Smooth muscle cell of the brain vasculature (primary cell): ENCODE measurements around the gene RFPL1.

Experiments used
- DNase-seq: peaks from one replicate; pipeline ENCODE4 v3.0.0-alpha.2; 2012; ENCODE audit warnings: low read depth, low spot score

The RFPL1 gene

GRCh38 chr22:29442976-29443375, 4.6 kb downstream of the RFPL1 start:
- no peak for DNase-seq

- DNase-seq: no peak
Measured at GRCh38 chr22:29443452-29443851, 5.1 kb downstream of the RFPL1 start.

- no peak for DNase-seq
Measured at GRCh38 chr22:29443861-29444792, 5.7 kb downstream of the RFPL1 start.

GRCh38 chr22:29445508-29445907, 7.1 kb downstream of the RFPL1 start:
- DNase-seq: no peak

GRCh38 chr22:29447906-29448305, 9.5 kb downstream of the RFPL1 start:
- DNase-seq: no peak

GRCh38 chr22:29449296-29449875, 11.0 kb downstream of the RFPL1 start:
- no peak for DNase-seq

- DNase-seq: no peak
Measured at GRCh38 chr22:29450222-29450621, 11.8 kb downstream of the RFPL1 start.

- no peak for DNase-seq
Measured at GRCh38 chr22:29451863-29452262, 13.5 kb downstream of the RFPL1 start.

GRCh38 chr22:29454276-29454675, 15.9 kb downstream of the RFPL1 start:
- DNase-seq: no peak

GRCh38 chr22:29456211-29456671, 17.9 kb downstream of the RFPL1 start:
- no peak for DNase-seq

- DNase-seq: no peak
Measured at GRCh38 chr22:29457730-29458129, 19.3 kb downstream of the RFPL1 start.

GRCh38 chr22:29458551-29458950, 20.2 kb downstream of the RFPL1 start:
- no peak for DNase-seq

- DNase-seq: no peak
Measured at GRCh38 chr22:29459773-29460172, 21.4 kb downstream of the RFPL1 start.

GRCh38 chr22:29461263-29461662, 22.9 kb downstream of the RFPL1 start:
- DNase-seq: no peak

- DNase-seq: no peak
Measured at GRCh38 chr22:29463629-29464028, 25.2 kb downstream of the RFPL1 start.

GRCh38 chr22:29464581-29464980, 26.2 kb downstream of the RFPL1 start:
- no peak for DNase-seq

- DNase-seq: no peak
Measured at GRCh38 chr22:29469755-29470154, 31.4 kb downstream of the RFPL1 start.

GRCh38 chr22:29470159-29470855, 31.9 kb downstream of the RFPL1 start:
- DNase-seq: no peak

- DNase-seq: no peak
Measured at GRCh38 chr22:29473001-29473400, 34.6 kb downstream of the RFPL1 start.

GRCh38 chr22:29475550-29475949, 37.2 kb downstream of the RFPL1 start:
- no peak for DNase-seq

- no peak for DNase-seq
Measured at GRCh38 chr22:29476116-29476515, 37.7 kb downstream of the RFPL1 start.

- no peak for DNase-seq
Measured at GRCh38 chr22:29477723-29478318, 39.4 kb downstream of the RFPL1 start.
